ENCODE data around the gene VWA7. TPM values are rescaled to one million over a fixed set of nuclear protein-coding genes. Genes with fewer than 3 reads are reported as not detected.
A peak's percentile ranks its signal among the peaks of the same experiment; 100 is the strongest.
"Not testable (repeated sequence)": the region's sequence is repeated elsewhere in the genome, so short reads cannot be mapped to it uniquely, and the experiment has no call there.

Gene VWA7
- total and polyA plus RNA-seq, 10 donors: 0.09 to 2.6 (median 1.1) TPM; not detected in 1

- DNase-seq: peak; percentile 85
- H3K36me3 ChIP-seq; H3K27me3 ChIP-seq (replicated peaks in 1 of 7); H3K9me3 ChIP-seq; intact Hi-C loops (cut with DNase I; ENCODE audit: low total_unique reads): not testable (repeated sequence)
- 8 to 25% (median 13%) methylated on average over 10 to 15 of the region's 37 CpGs for WGBS, 5 donors
- peaks cover 34 to 71% (median 59%) of the 10 kb centered on the region in 6 donors for H3K4me1 ChIP-seq
- H3K27ac ChIP-seq: peak overlapping the region; percentile 78 to 95 (median 87)
- H3K4me3 ChIP-seq: peak overlapping the region; percentile 29 to 76 (median 48)
- TF ChIP-seq CTCF (IDR thresholded peaks at IDR 0.05 in 8 of 11, conservative IDR thresholded peaks at IDR 0.05 in 3 of 11): peak in 2 of 11 experiments; percentile 27 to 38
- peak in 2 of 3 donors; percentile 21 to 62 for TF ChIP-seq POLR2AphosphoS5 (IDR thresholded peaks at IDR 0.05)
Measured at GRCh38 chr6:31817133-31817928, 40.2 kb upstream of the VWA7 start.

GRCh38 chr6:31815025-31815838 is 38.1 kb upstream of the VWA7 start, which contains the start of the genes HSPA1A and HSPA1L:
TSS of gene HSPA1A (plus strand) at chr6:31815543. CDS start at chr6:31815757, 214 bp downstream.
TSS of gene HSPA1L (minus strand) at chr6:31815283. CDS start at chr6:31811972, 3,311 bp downstream.
- 0 to 3% (median 1%) methylated on average over 40 to 56 of the region's 56 CpGs for WGBS, 5 donors
- TF ChIP-seq CTCF (IDR thresholded peaks at IDR 0.05 in 8 of 11, conservative IDR thresholded peaks at IDR 0.05 in 3 of 11): no peak
- TF ChIP-seq POLR2A (IDR thresholded peaks at IDR 0.05): peak; percentile 96 to 99 (median 96)
- peak; percentile 96 to 100 (median 100) for TF ChIP-seq POLR2AphosphoS5 (IDR thresholded peaks at IDR 0.05)

GRCh38 chr6:31814677-31815024 is 37.5 kb upstream of the VWA7 start:
- Histone ChIP-seq H3K27ac (peak overlapping the region; percentile 94 to 98 (median 96)), H3K4me3 (peak overlapping the region; percentile 43 to 87 (median 63)), H3K27me3 (replicated peaks in 1 of 7) (no peaks in the 10 kb centered on the region), H3K9me3 (no peaks in the 10 kb centered on the region), H3K36me3 (peaks cover 0 to 19% (median 2%) of the 10 kb centered on the region in 6 donors), H3K4me1 (peaks cover 25 to 54% (median 40%) of the 10 kb centered on the region in 6 donors)
- 0 to 1% (median 0%) methylated on average over 13 of the region's 13 CpGs for WGBS, 5 donors
- intact Hi-C loops (cut with DNase I; ENCODE audit: low total_unique reads): no loop called here
- peak in 1 of 3 donors; percentile 67 for TF ChIP-seq POLR2AphosphoS5 (IDR thresholded peaks at IDR 0.05)
- TF ChIP-seq CTCF (IDR thresholded peaks at IDR 0.05 in 8 of 11, conservative IDR thresholded peaks at IDR 0.05 in 3 of 11): no peak
- peak in 1 of 3 donors; percentile 21 for TF ChIP-seq POLR2A (IDR thresholded peaks at IDR 0.05)
- DNase-seq: peak; percentile 91

More at GRCh38 chr6:31815025-31815838, 38.1 kb upstream of the VWA7 start, which contains the start of the genes HSPA1A and HSPA1L:
- H3K27ac ChIP-seq: peak within 1 kb of the TSS; percentile 94 to 98 (median 96)
- peaks cover 25 to 60% (median 46%) of the 10 kb centered on the region in 6 donors for H3K4me1 ChIP-seq
- H3K36me3 ChIP-seq: peaks cover 0 to 18% (median 2%) of the 10 kb centered on the region in 6 donors
- no peaks in the 10 kb centered on the region for H3K27me3 ChIP-seq (replicated peaks in 1 of 7)
- no peaks in the 10 kb centered on the region for H3K9me3 ChIP-seq
- intact Hi-C loops (cut with DNase I; ENCODE audit: low total_unique reads): no loop called here
- peak within 1 kb of the TSS; percentile 43 to 87 (median 63) for H3K4me3 ChIP-seq
- DNase-seq: peak; percentile 94

Data from spleen (tissue), 11 donors.